ENCODE results near the gene SEC62. TPM values are rescaled to one million over a fixed set of nuclear protein-coding genes. Genes with fewer than 3 reads are reported as not detected.

The SEC62 gene
- total RNA-seq, 2 donors from 2014 or later, result 27.3 to 49.0 TPM

GRCh38 chr3:169955406-169955805 is 11.2 kb upstream of the SEC62 start:
- no peaks in the 10 kb centered on the region for H3K27me3 ChIP-seq (replicated peaks; ENCODE audit: insufficient read depth)
- no peak for TF ChIP-seq CTCF (IDR thresholded peaks at IDR 0.05)
- DNase-seq (ENCODE audit: low spot score), result no peak
- no peaks in the 10 kb centered on the region for H3K9me3 ChIP-seq
- H3K4me1 ChIP-seq (ENCODE audit: control insufficient read depth in 1 of 2, low read depth in 2 of 2), result no peaks in the 10 kb centered on the region
- H3K27ac ChIP-seq, result no peak overlapping the region
- H3K36me3 ChIP-seq, result no peaks in the 10 kb centered on the region
- no peak overlapping the region for H3K4me3 ChIP-seq
- no peak for ATAC-seq (ENCODE audit: insufficient number of reproducible peaks, low FRiP score, low read depth)

- TF ChIP-seq CTCF (IDR thresholded peaks at IDR 0.05), result no peak
These were observed 2.4 kb upstream of the SEC62 start for GRCh38 chr3:169964176-169964575.

GRCh38 chr3:169965562-169966427 is 812 bp upstream of the SEC62 start:
- H3K36me3 ChIP-seq, result no peaks in the 10 kb centered on the region
- H3K27me3 ChIP-seq (replicated peaks; ENCODE audit: insufficient read depth), result no peaks in the 10 kb centered on the region
- peak overlapping the region; percentile 84 for H3K4me3 ChIP-seq
- TF ChIP-seq CTCF (IDR thresholded peaks at IDR 0.05), result no peak
- H3K4me1 ChIP-seq (ENCODE audit: control insufficient read depth in 1 of 2, low read depth in 2 of 2), result peaks cover 17 to 30% of the 10 kb centered on the region in 2 donors
- H3K27ac ChIP-seq, result peak overlapping the region; percentile 78
- H3K9me3 ChIP-seq, result no peaks in the 10 kb centered on the region
- ATAC-seq (ENCODE audit: insufficient number of reproducible peaks, low FRiP score, low read depth), result no peak
- no peak for DNase-seq (ENCODE audit: low spot score)

More at GRCh38 chr3:169964176-169964575, 2.4 kb upstream of the SEC62 start:
- Histone ChIP-seq H3K9me3 (no peaks in the 10 kb centered on the region), H3K27me3 (replicated peaks; ENCODE audit: insufficient read depth) (no peaks in the 10 kb centered on the region), H3K4me3 (no peak overlapping the region), H3K36me3 (no peaks in the 10 kb centered on the region), H3K4me1 (ENCODE audit: control insufficient read depth in 1 of 2, low read depth in 2 of 2) (peaks cover 7 to 18% of the 10 kb centered on the region in 2 donors), H3K27ac (no peak overlapping the region)
- no peak for DNase-seq (ENCODE audit: low spot score)
- no peak for ATAC-seq (ENCODE audit: insufficient number of reproducible peaks, low FRiP score, low read depth)

GRCh38 chr3:169966951-169967915 is 626 bp downstream of the SEC62 start:
- no peaks in the 10 kb centered on the region for H3K27me3 ChIP-seq (replicated peaks; ENCODE audit: insufficient read depth)
- DNase-seq (ENCODE audit: low spot score), result no peak

More at GRCh38 chr3:169966951-169967915, 626 bp downstream of the SEC62 start:
- peak; percentile 54 for ATAC-seq (ENCODE audit: insufficient number of reproducible peaks, low FRiP score, low read depth)
- Histone ChIP-seq H3K4me1 (ENCODE audit: control insufficient read depth in 1 of 2, low read depth in 2 of 2) (peaks cover 19 to 38% of the 10 kb centered on the region in 2 donors), H3K9me3 (no peaks in the 10 kb centered on the region), H3K4me3 (peak overlapping the region; percentile 84), H3K27ac (peak overlapping the region; percentile 78), H3K36me3 (no peaks in the 10 kb centered on the region)
- TF ChIP-seq CTCF (IDR thresholded peaks at IDR 0.05), result no peak
